SJSA1 (cell line): ENCODE data around the gene SPATA31D1. TPM values are rescaled to one million over a fixed set of nuclear protein-coding genes. Genes with fewer than 3 reads are reported as not detected.

Experiments
- DNase-seq, 2 experiments: peaks; one replicate each; pipeline ENCODE4 v3.0.0-alpha.2; 2015 to 2020; ENCODE audit warnings: low spot score in 2 of 2, low read depth in 1 of 2
- H3K27ac ChIP-seq: fragments of 250-450 bp; sonication (Bioruptor Pico); 2 replicates; pipeline ENCODE4 v1.5.1; 2020; ENCODE audit warnings: mild to moderate bottlenecking, moderate library complexity
- H3K27me3 ChIP-seq: fragments of 250-450 bp; sonication (Bioruptor Pico); replicated peaks from 2 replicates; pipeline ENCODE4 v1.5.1; 2020; ENCODE audit warnings: mild to moderate bottlenecking, moderate library complexity
- H3K36me3 ChIP-seq: fragments of 250-450 bp; sonication (Bioruptor Pico); 2 replicates; pipeline ENCODE4 v1.5.1; 2020; ENCODE audit warnings: mild to moderate bottlenecking
- H3K4me1 ChIP-seq: fragments of 250-450 bp; sonication (Bioruptor Pico); replicated peaks from 2 replicates; pipeline ENCODE4 v1.6.1; 2021; ENCODE audit warnings: mild to moderate bottlenecking
- H3K4me3 ChIP-seq: fragments of 250-450 bp; sonication (Bioruptor Pico); 2 replicates; pipeline ENCODE4 v1.5.1; 2020; ENCODE audit warnings: mild to moderate bottlenecking
- H3K9me3 ChIP-seq: fragments of 250-450 bp; sonication (Bioruptor Pico); replicated peaks from 2 replicates; pipeline ENCODE4 v1.5.1; 2020; ENCODE audit warnings: mild to moderate bottlenecking
- total RNA-seq: library from RNA; depleted of rRNA; stranded (reverse); fragments of >200 nt; shearing (Covaris generic); gene quantifications from 2 replicates; pipeline ENCODE4 v1.2.3, GENCODE V29; 2014; rRNA removed

The SPATA31D1 gene
- total RNA-seq, 1 experiment from 2014 or later = not detected

GRCh38 chr9:82036086-82036485 is 47.5 kb downstream of the SPATA31D1 start:
- Histone ChIP-seq H3K4me3 (no peak overlapping the region), H3K4me1 (peaks cover 6% of the 10 kb centered on the region; the same call in 1 of the 2 replicates), H3K27ac (no peak overlapping the region), H3K27me3 (no peaks in the 10 kb centered on the region), H3K9me3 (no peaks in the 10 kb centered on the region), H3K36me3 (no peaks in the 10 kb centered on the region)
- DNase-seq = no peak

- no peaks in the 10 kb centered on the region for H3K4me1 ChIP-seq
- H3K36me3 ChIP-seq = no peaks in the 10 kb centered on the region
- H3K27ac ChIP-seq = no peak overlapping the region
- DNase-seq = no peak
- no peaks in the 10 kb centered on the region for H3K9me3 ChIP-seq
- no peaks in the 10 kb centered on the region for H3K27me3 ChIP-seq
- H3K4me3 ChIP-seq = no peak overlapping the region
These were observed 48.6 kb downstream of the SPATA31D1 start for GRCh38 chr9:82037126-82037525.

GRCh38 chr9:82038897-82039296 is 50.3 kb downstream of the SPATA31D1 start:
- no peaks in the 10 kb centered on the region for H3K27me3 ChIP-seq
- H3K27ac ChIP-seq = no peak overlapping the region
- no peak for DNase-seq
- H3K9me3 ChIP-seq = no peaks in the 10 kb centered on the region
- no peaks in the 10 kb centered on the region for H3K36me3 ChIP-seq
- no peak overlapping the region for H3K4me3 ChIP-seq
- H3K4me1 ChIP-seq = no peaks in the 10 kb centered on the region

Other genes with a start within 250 kb of the SPATA31D1 start
- gene SPATA31D4, start 60.3 kb upstream of the SPATA31D1 start, total RNA-seq = not detected in 2 replicates
- not detected in 2 replicates for gene SPATA31D3, start 45.3 kb upstream of the SPATA31D1 start, total RNA-seq